ENCODE data around the gene DAZ2.
"Not testable (repeated sequence)": the region's sequence is repeated elsewhere in the genome, so short reads cannot be mapped to it uniquely, and the experiment has no call there.

DAZ2 gene, protein sequence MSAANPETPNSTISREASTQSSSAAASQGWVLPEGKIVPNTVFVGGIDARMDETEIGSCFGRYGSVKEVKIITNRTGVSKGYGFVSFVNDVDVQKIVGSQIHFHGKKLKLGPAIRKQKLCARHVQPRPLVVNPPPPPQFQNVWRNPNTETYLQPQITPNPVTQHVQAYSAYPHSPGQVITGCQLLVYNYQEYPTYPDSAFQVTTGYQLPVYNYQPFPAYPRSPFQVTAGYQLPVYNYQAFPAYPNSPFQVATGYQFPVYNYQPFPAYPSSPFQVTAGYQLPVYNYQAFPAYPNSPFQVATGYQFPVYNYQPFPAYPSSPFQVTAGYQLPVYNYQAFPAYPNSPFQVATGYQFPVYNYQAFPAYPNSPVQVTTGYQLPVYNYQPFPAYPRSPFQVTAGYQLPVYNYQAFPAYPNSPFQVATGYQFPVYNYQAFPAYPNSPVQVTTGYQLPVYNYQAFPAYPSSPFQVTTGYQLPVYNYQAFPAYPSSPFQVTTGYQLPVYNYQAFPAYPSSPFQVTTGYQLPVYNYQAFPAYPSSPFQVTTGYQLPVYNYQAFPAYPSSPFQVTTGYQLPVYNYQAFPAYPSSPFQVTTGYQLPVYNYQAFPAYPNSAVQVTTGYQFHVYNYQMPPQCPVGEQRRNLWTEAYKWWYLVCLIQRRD

DNA sequence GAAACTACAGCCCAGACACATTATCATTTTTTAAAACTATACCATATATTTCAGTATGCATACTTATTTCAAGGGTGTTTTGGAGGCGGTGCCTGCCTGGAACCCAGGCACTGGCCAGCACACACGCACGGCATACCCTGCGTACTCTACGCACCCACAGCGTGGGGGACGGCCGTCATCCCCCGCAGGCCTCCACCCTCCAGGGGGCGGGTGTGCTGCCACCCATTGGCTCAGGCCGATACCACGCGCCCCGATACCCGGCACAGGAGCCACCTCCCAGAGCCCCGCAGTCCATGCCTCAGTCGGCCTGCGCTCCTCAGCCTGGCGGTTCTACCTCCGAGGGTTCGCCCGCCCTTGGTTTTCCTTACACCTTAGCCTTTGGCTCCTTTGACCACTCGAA lies at the start of gene DAZ2:
Gene DAZ2, plus strand, starts transcription at position 301 of the 400 bp plus-strand sequence. CDS start 208 bp downstream, outside the sequence.
- not testable (repeated sequence) for H3K36me3 ChIP-seq (ENCODE audit: control insufficient read depth, insufficient read depth, low read length); H3K9me3 ChIP-seq (ENCODE audit: control insufficient read depth, insufficient read depth, low read length); H3K27me3 ChIP-seq (ENCODE audit: control insufficient read depth, insufficient read depth, low read length); H3K27ac ChIP-seq (ENCODE audit: low read depth, low read length); H3K4me1 ChIP-seq (ENCODE audit: control insufficient read depth, insufficient read depth, low read length); H3K9ac ChIP-seq (ENCODE audit: low read depth, low read length); H3K4me3 ChIP-seq (ENCODE audit: low read depth, low read length)

DNA sequence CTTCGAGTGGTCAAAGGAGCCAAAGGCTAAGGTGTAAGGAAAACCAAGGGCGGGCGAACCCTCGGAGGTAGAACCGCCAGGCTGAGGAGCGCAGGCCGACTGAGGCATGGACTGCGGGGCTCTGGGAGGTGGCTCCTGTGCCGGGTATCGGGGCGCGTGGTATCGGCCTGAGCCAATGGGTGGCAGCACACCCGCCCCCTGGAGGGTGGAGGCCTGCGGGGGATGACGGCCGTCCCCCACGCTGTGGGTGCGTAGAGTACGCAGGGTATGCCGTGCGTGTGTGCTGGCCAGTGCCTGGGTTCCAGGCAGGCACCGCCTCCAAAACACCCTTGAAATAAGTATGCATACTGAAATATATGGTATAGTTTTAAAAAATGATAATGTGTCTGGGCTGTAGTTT lies 20.4 kb upstream of the DAZ2 start, which contains the start of gene DAZ1:
Gene DAZ1, minus strand, starts transcription at position 101 of the 400 bp plus-strand sequence. CDS start 208 bp downstream, outside the sequence.
- H3K4me1 ChIP-seq (ENCODE audit: control insufficient read depth, insufficient read depth, low read length); H3K36me3 ChIP-seq (ENCODE audit: control insufficient read depth, insufficient read depth, low read length); H3K9ac ChIP-seq (ENCODE audit: low read depth, low read length); H3K27ac ChIP-seq (ENCODE audit: low read depth, low read length); H3K27me3 ChIP-seq (ENCODE audit: control insufficient read depth, insufficient read depth, low read length); H3K9me3 ChIP-seq (ENCODE audit: control insufficient read depth, insufficient read depth, low read length); H3K4me3 ChIP-seq (ENCODE audit: low read depth, low read length): not testable (repeated sequence)

DNA sequence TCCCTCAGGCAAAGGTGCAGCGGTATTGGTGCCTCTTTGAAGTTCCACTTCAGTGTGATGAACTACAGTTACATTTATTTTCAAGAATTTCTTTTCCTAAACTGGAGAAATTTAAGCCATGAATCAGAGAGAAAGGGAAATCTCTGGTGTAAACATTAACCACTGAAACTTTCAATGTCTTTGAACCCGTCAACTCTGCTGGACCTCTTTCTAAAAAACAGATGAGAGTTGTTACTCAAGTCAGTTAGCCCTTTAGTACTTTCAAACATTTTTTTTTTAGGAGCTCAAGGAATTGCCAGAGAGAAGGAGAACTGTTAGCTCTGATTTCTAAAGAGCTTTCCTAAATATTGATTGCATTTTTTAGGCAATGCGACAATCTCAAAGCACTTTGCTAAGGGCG lies 11.9 kb upstream of the DAZ2 start:
- not testable (repeated sequence) for H3K4me3 ChIP-seq (ENCODE audit: low read depth, low read length); H3K4me1 ChIP-seq (ENCODE audit: control insufficient read depth, insufficient read depth, low read length); H3K36me3 ChIP-seq (ENCODE audit: control insufficient read depth, insufficient read depth, low read length); H3K9me3 ChIP-seq (ENCODE audit: control insufficient read depth, insufficient read depth, low read length); H3K9ac ChIP-seq (ENCODE audit: low read depth, low read length); H3K27me3 ChIP-seq (ENCODE audit: control insufficient read depth, insufficient read depth, low read length); H3K27ac ChIP-seq (ENCODE audit: low read depth, low read length)

DNA sequence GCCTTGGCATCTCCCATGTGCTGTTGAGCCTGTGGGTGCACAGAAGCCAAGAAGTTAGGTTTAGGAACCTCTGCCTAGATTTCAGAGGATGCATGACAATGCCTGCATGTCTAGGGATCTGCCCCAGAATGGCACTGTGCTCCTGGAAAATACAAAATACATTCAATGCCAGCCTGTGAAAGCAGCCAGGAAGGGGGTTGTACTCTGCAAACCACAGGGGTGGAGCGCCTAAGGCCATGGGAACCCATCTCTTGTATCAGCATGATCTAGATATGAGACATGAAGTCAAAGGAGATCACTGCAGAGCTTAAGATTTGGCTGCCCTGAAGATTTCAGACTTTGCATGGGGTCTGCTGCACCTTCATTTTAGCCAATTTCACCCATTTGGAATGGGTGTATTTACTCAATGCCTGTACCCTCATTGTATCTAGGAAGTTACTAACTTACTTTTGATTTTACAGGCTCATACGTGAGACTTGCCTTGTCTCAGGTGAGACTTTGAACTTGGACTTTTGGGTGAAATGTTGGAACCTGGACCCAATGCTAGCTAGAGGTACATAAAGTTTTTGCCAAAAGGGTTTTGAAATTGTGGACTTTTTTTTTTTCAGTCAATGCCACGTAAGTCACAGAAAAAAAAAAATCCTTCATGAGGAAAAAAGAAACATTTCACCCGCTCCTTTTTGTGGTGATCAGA lies 9.4 kb upstream of the DAZ2 start:
- H3K9ac ChIP-seq (ENCODE audit: low read depth, low read length); H3K27ac ChIP-seq (ENCODE audit: low read depth, low read length); H3K9me3 ChIP-seq (ENCODE audit: control insufficient read depth, insufficient read depth, low read length); H3K27me3 ChIP-seq (ENCODE audit: control insufficient read depth, insufficient read depth, low read length); H3K36me3 ChIP-seq (ENCODE audit: control insufficient read depth, insufficient read depth, low read length); H3K4me3 ChIP-seq (ENCODE audit: low read depth, low read length); H3K4me1 ChIP-seq (ENCODE audit: control insufficient read depth, insufficient read depth, low read length): not testable (repeated sequence)

DNA sequence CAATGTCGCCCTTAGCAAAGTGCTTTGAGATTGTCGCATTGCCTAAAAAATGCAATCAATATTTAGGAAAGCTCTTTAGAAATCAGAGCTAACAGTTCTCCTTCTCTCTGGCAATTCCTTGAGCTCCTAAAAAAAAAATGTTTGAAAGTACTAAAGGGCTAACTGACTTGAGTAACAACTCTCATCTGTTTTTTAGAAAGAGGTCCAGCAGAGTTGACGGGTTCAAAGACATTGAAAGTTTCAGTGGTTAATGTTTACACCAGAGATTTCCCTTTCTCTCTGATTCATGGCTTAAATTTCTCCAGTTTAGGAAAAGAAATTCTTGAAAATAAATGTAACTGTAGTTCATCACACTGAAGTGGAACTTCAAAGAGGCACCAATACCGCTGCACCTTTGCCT lies 8.7 kb upstream of the DAZ2 start:
- not testable (repeated sequence) for H3K27ac ChIP-seq (ENCODE audit: low read depth, low read length); H3K36me3 ChIP-seq (ENCODE audit: control insufficient read depth, insufficient read depth, low read length); H3K27me3 ChIP-seq (ENCODE audit: control insufficient read depth, insufficient read depth, low read length); H3K9ac ChIP-seq (ENCODE audit: low read depth, low read length); H3K4me1 ChIP-seq (ENCODE audit: control insufficient read depth, insufficient read depth, low read length); H3K4me3 ChIP-seq (ENCODE audit: low read depth, low read length); H3K9me3 ChIP-seq (ENCODE audit: control insufficient read depth, insufficient read depth, low read length)

All from HUES48 (cell line).